AG10803 (cell line): ENCODE measurements around the gene MGAT5.

Experiments used
- DNase-seq: peaks from one replicate; pipeline ENCODE4 v3.0.0; 2010; ENCODE audit warnings: low read depth
- H3K4me3 ChIP-seq: 2 replicates; pipeline ENCODE4 v1.5.1; 2011; ENCODE audit warnings: mild to moderate bottlenecking, low read length, control low read depth
- TF ChIP-seq, protein P1 (sequence below): conservative IDR thresholded peaks from 2 replicates; pipeline ENCODE4 v1.5.1; 2011; ENCODE audit warnings: mild to moderate bottlenecking, low read length, control low read depth, inconsistent platforms

MGAT5 gene

DNA sequence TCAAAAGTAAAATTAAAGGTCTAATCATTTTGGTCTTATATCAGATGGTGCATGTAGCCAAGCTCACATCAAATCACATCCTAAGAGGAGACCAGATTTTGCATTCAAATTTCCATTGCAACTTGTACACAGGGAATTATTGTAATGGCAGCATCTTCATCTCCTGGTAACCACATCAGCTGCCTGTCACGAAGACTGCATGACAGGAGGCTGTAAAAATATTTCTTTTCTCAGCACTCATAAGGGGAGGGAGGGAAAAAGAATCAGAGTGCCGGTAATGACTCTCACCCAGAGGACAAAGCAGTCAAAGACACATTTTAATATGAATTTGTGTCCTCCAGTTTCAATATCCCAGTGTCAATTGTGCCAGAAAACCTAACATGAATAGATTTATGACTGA is 248.2 kb downstream of the MGAT5 start:
- DNase-seq, result no peak
- H3K4me3 ChIP-seq, result no peak overlapping the region
- TF ChIP-seq, protein P1, sequence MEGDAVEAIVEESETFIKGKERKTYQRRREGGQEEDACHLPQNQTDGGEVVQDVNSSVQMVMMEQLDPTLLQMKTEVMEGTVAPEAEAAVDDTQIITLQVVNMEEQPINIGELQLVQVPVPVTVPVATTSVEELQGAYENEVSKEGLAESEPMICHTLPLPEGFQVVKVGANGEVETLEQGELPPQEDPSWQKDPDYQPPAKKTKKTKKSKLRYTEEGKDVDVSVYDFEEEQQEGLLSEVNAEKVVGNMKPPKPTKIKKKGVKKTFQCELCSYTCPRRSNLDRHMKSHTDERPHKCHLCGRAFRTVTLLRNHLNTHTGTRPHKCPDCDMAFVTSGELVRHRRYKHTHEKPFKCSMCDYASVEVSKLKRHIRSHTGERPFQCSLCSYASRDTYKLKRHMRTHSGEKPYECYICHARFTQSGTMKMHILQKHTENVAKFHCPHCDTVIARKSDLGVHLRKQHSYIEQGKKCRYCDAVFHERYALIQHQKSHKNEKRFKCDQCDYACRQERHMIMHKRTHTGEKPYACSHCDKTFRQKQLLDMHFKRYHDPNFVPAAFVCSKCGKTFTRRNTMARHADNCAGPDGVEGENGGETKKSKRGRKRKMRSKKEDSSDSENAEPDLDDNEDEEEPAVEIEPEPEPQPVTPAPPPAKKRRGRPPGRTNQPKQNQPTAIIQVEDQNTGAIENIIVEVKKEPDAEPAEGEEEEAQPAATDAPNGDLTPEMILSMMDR, result no peak
